Liver (tissue), 2 donors: ENCODE results near the gene SUGCT.

Experiments
- FOXA1 ChIP-seq: IDR thresholded peaks from 2 replicates; pipeline ENCODE4 v1.6.1; 2016; ENCODE audit warnings: antibody characterized with exemption
- YY1 ChIP-seq: IDR thresholded peaks from 2 replicates; pipeline ENCODE4 v1.6.1; 2016; ENCODE audit warnings: antibody characterized with exemption, mild to moderate bottlenecking
- TF ChIP-seq, protein P1 (sequence below): fragments of 150-350 bp; IDR thresholded peaks from 2 replicates; pipeline ENCODE4 v1.5.1; 2017; ENCODE audit warnings: improper control_type of control experiment, low read depth, low read length; ENCODE audit not compliant: missing input control
- donor health status: healthy.

DNA sequence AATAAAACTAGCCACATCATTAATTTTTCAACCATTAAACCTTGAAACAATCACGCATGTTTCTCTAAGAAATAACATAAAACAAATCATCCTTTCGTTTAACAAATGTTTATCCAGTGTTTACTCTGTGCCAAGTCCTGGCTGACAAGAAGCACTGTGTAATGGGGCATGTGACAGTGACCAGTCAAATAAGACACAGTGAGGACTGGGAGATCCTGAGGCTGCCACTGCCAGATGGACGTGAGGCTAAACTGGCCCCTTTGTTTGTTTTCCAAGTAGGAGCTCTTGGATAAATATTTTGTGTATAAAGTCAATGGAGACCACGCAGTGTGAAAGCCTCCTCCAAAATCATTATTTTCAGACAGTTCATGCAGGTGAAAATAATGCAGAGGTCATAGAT is 626.2 kb downstream of the SUGCT start:
- TF ChIP-seq, protein P1, sequence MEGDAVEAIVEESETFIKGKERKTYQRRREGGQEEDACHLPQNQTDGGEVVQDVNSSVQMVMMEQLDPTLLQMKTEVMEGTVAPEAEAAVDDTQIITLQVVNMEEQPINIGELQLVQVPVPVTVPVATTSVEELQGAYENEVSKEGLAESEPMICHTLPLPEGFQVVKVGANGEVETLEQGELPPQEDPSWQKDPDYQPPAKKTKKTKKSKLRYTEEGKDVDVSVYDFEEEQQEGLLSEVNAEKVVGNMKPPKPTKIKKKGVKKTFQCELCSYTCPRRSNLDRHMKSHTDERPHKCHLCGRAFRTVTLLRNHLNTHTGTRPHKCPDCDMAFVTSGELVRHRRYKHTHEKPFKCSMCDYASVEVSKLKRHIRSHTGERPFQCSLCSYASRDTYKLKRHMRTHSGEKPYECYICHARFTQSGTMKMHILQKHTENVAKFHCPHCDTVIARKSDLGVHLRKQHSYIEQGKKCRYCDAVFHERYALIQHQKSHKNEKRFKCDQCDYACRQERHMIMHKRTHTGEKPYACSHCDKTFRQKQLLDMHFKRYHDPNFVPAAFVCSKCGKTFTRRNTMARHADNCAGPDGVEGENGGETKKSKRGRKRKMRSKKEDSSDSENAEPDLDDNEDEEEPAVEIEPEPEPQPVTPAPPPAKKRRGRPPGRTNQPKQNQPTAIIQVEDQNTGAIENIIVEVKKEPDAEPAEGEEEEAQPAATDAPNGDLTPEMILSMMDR, result no peak
- TF ChIP-seq YY1, result no peak
- no peak for TF ChIP-seq FOXA1
